HepG2 (cell line): ENCODE measurements around the gene STAM. TPM values are rescaled to one million over a fixed set of nuclear protein-coding genes. Genes with fewer than 3 reads are reported as not detected.

ENCODE experiments used
- ARID2 ChIP-seq: sonication (generic); formaldehyde crosslinking; IDR thresholded peaks from 2 replicates; pipeline ENCODE4 v1.8.1; 2022; ENCODE audit warnings: mild to moderate bottlenecking, missing genetic modification reagents, borderline replicate concordance
- ATF1 ChIP-seq: IDR thresholded peaks from 2 replicates; pipeline ENCODE4 v1.6.1; 2016; ENCODE audit warnings: mild to moderate bottlenecking, control low read depth
- CEBPB ChIP-seq: IDR thresholded peaks from 2 replicates; pipeline ENCODE4 v1.6.1; 2011; ENCODE audit warnings: low read depth, low read length, improper control_type of control experiment, borderline replicate concordance
- ISL2 ChIP-seq: sonication (generic); formaldehyde crosslinking; IDR thresholded peaks from 2 replicates; pipeline ENCODE4 v1.5.0; 2020; ENCODE audit warnings: missing genetic modification reagents
- NCOA1 ChIP-seq: sonication (generic); formaldehyde crosslinking; IDR thresholded peaks from 2 replicates; pipeline ENCODE4 v1.9.0; 2021; ENCODE audit warnings: missing genetic modification reagents
- NCOR1 ChIP-seq: fragments of 200-600 bp; sonication (generic); IDR thresholded peaks from 2 replicates; pipeline ENCODE4 v1.7.0; 2017; ENCODE audit warnings: antibody characterized with exemption, low read length, borderline replicate concordance
- NR2F6 ChIP-seq, 2 experiments: IDR thresholded peaks; 2 replicates each; pipeline ENCODE4 v1.6.1; 2016; ENCODE audit warnings: antibody characterized with exemption in 1 of 2, mild to moderate bottlenecking in 1 of 2
- SAP130 ChIP-seq: IDR thresholded peaks from 2 replicates; pipeline ENCODE4 v1.6.1; 2016; ENCODE audit warnings: low read depth
- TGIF2 ChIP-seq: IDR thresholded peaks from 2 replicates; pipeline ENCODE4 v1.6.1; 2016; ENCODE audit warnings: control low read depth, missing compliant biosample characterization
- XBP1 ChIP-seq: sonication (generic); formaldehyde crosslinking; IDR thresholded peaks from 2 replicates; pipeline ENCODE4 v1.5.0; 2020; ENCODE audit warnings: missing genetic modification reagents
- ZMYM4 ChIP-seq: sonication (generic); formaldehyde crosslinking; IDR thresholded peaks from 2 replicates; pipeline ENCODE4 v1.8.1; 2023; ENCODE audit warnings: mild to moderate bottlenecking, missing genetic modification reagents
- ZNF256 ChIP-seq: sonication (generic); formaldehyde crosslinking; conservative IDR thresholded peaks from 2 replicates; pipeline ENCODE4 v1.4.0; 2020; ENCODE audit warnings: missing genetic modification reagents
- ZNF274 ChIP-seq: sonication (generic); formaldehyde crosslinking; IDR thresholded peaks from 2 replicates; pipeline ENCODE4 v1.5.1; 2020; ENCODE audit warnings: mild to moderate bottlenecking, missing genetic modification reagents
- ZNF768 ChIP-seq: sonication (generic); formaldehyde crosslinking; IDR thresholded peaks from 2 replicates; pipeline ENCODE4 v1.4.0; 2020; ENCODE audit warnings: missing genetic modification reagents
- polyA plus RNA-seq, 8 experiments: library from polyadenylated mRNA; depleted of rRNA in 3 of 8; stranded (reverse) in 7 of 8; unstranded in 1 of 8; fragments of >200 nt; fragmentation: Illumina TruSeq in 4 of 8; extraction: Trizol in 4 of 8; gene quantifications; 2 replicates each; pipeline versions ENCODE4 v1.2.1 to v1.2.3, GENCODE V29; 2011 to 2016; ENCODE audit warnings: low read depth in 4 of 8, missing spikeins in 1 of 8, mixed read lengths in 1 of 8; ENCODE audit not compliant: insufficient read depth in 1 of 8
- total RNA-seq, 5 experiments: library from RNA; depleted of rRNA; stranded (reverse); fragments of >200 nt; fragmentation: Illumina TruSeq; extraction: Trizol; gene quantifications; 2 replicates each; pipeline ENCODE4 v1.2.3, GENCODE V29; 2016; ENCODE audit warnings: low read depth in 1 of 5
- TF ChIP-seq, protein P1 (sequence below): sonication (generic); formaldehyde crosslinking; IDR thresholded peaks from 2 replicates; pipeline ENCODE4 v1.4.0; 2020; ENCODE audit warnings: missing genetic modification reagents
- TF ChIP-seq, protein P2 (sequence below): sonication (generic); formaldehyde crosslinking; IDR thresholded peaks from 2 replicates; pipeline ENCODE4 v1.4.0; 2020; ENCODE audit warnings: missing genetic modification reagents, borderline replicate concordance
- TF ChIP-seq, protein P3 (sequence below): sonication (generic); formaldehyde crosslinking; IDR thresholded peaks from 2 replicates; pipeline ENCODE4 v1.8.0; 2022; ENCODE audit warnings: missing genetic modification reagents, mild to moderate bottlenecking, moderate library complexity, borderline replicate concordance

STAM gene
- total and polyA plus RNA-seq, 2 of the 13 experiments (the other 11 are each of a cell fraction or from before 2014, with no cell fraction given): 19.5 to 25.1 TPM

DNA sequence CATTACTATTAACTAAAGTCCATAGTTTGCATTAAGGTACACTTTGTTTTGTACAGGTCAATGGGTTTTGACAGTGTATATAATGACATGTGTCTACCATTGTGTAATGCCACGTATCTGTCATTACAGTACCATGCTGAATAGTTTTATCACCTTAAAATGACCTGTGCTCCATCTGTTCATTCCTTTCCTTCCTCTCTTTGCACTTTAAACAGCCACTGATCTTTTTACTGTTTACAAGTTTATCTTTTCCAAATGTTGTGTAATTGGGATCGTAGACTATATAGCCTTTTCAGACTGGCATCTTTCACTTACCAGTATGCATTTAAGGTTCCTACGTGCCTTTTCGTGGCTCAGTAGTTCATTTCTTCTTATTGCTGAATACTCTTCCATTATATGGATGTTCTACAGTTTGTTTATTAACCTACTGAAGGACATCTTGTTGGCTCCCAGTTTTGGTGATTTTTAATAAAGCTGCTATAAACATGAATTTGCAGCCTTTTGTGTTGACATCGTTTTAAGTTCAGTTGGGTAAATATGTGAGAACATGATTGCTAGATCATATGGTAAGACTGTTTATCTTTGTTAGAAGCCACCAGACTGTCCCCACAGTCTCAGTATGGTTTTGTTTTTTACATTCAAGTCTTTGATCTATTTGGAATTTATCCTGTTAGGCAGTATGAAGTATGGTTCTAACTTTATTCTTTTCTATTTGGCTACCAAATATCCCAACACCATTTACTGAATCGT lies 24.7 kb downstream of the STAM start (continued):
- no peak for TF ChIP-seq ATF1 (CRISPR knock-in tag)
- no peak for TF ChIP-seq NCOA1 (CRISPR knock-in tag)
- TF ChIP-seq ZNF768 (CRISPR knock-in tag): no peak
- TF ChIP-seq XBP1 (CRISPR knock-in tag): no peak
- TF ChIP-seq, protein P1, sequence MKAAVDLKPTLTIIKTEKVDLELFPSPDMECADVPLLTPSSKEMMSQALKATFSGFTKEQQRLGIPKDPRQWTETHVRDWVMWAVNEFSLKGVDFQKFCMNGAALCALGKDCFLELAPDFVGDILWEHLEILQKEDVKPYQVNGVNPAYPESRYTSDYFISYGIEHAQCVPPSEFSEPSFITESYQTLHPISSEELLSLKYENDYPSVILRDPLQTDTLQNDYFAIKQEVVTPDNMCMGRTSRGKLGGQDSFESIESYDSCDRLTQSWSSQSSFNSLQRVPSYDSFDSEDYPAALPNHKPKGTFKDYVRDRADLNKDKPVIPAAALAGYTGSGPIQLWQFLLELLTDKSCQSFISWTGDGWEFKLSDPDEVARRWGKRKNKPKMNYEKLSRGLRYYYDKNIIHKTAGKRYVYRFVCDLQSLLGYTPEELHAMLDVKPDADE (CRISPR knock-in tag): no peak
- TF ChIP-seq CEBPB: peak; percentile 70; the same call in 1 of the 2 replicates
- TF ChIP-seq ZNF274: no peak
- peak; percentile 54; the same call in 1 of the 2 replicates for TF ChIP-seq SAP130 (CRISPR knock-in tag)
- TF ChIP-seq ZMYM4 (CRISPR knock-in tag): no peak
- peak; percentile 55 for TF ChIP-seq NR2F6 (IDR thresholded peaks at IDR 0.05)
- peak; percentile 18; the same call in 1 of the 2 replicates for TF ChIP-seq NR2F6 (CRISPR knock-in tag; IDR thresholded peaks at IDR 0.05)
- TF ChIP-seq ISL2: peak; percentile 42; the same call in 1 of the 2 replicates
- TF ChIP-seq TGIF2: peak; percentile 54; the same call in 1 of the 2 replicates
- TF ChIP-seq ARID2 (CRISPR knock-in tag): no peak
- TF ChIP-seq, protein P2, sequence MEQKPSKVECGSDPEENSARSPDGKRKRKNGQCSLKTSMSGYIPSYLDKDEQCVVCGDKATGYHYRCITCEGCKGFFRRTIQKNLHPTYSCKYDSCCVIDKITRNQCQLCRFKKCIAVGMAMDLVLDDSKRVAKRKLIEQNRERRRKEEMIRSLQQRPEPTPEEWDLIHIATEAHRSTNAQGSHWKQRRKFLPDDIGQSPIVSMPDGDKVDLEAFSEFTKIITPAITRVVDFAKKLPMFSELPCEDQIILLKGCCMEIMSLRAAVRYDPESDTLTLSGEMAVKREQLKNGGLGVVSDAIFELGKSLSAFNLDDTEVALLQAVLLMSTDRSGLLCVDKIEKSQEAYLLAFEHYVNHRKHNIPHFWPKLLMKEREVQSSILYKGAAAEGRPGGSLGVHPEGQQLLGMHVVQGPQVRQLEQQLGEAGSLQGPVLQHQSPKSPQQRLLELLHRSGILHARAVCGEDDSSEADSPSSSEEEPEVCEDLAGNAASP (CRISPR knock-in tag): peak; percentile 80; the same call in 1 of the 2 replicates
- TF ChIP-seq, protein P3, sequence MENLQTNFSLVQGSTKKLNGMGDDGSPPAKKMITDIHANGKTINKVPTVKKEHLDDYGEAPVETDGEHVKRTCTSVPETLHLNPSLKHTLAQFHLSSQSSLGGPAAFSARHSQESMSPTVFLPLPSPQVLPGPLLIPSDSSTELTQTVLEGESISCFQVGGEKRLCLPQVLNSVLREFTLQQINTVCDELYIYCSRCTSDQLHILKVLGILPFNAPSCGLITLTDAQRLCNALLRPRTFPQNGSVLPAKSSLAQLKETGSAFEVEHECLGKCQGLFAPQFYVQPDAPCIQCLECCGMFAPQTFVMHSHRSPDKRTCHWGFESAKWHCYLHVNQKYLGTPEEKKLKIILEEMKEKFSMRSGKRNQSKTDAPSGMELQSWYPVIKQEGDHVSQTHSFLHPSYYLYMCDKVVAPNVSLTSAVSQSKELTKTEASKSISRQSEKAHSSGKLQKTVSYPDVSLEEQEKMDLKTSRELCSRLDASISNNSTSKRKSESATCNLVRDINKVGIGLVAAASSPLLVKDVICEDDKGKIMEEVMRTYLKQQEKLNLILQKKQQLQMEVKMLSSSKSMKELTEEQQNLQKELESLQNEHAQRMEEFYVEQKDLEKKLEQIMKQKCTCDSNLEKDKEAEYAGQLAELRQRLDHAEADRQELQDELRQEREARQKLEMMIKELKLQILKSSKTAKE: peak; percentile 60
- no peak for TF ChIP-seq ZNF256
- TF ChIP-seq NCOR1: peak; percentile 57; the same call in 1 of the 2 replicates
